GM19397 (cell line): ENCODE data around the gene SLC12A9.
"Not testable (repeated sequence)": the region's sequence is repeated elsewhere in the genome, so short reads cannot be mapped to it uniquely, and the experiment has no call there.

Experiments
- ATAC-seq: cut with Tn5 transposase; IDR thresholded peaks from one replicate; pipeline ENCODE4 v1.9.1; 2021; ENCODE audit warnings: mild to moderate bottlenecking, moderate library complexity; ENCODE audit not compliant: unreplicated experiment

Gene SLC12A9

GRCh38 chr7:100852048-100852872 lies at the start of gene SLC12A9:
Gene SLC12A9, plus strand, starts transcription at chr7:100852713. Its CDS starts 1,485 bp downstream, at chr7:100854198.
- peak; percentile 89 for ATAC-seq

GRCh38 chr7:100802951-100803350 lies 49.6 kb upstream of the SLC12A9 start:
- no peak for ATAC-seq

- ATAC-seq = peak; percentile 91
Measured at GRCh38 chr7:100803398-100804161, 48.9 kb upstream of the SLC12A9 start.

GRCh38 chr7:100804681-100805431 lies 47.7 kb upstream of the SLC12A9 start:
- ATAC-seq = no peak

GRCh38 chr7:100806276-100806675 lies 46.2 kb upstream of the SLC12A9 start:
- ATAC-seq = no peak

GRCh38 chr7:100806883-100807282 lies 45.6 kb upstream of the SLC12A9 start:
- ATAC-seq = not testable (repeated sequence)

GRCh38 chr7:100808354-100808875 lies 44.1 kb upstream of the SLC12A9 start:
- no peak for ATAC-seq

GRCh38 chr7:100811480-100811879 lies 41.0 kb upstream of the SLC12A9 start:
- no peak for ATAC-seq

- ATAC-seq = no peak
Measured at GRCh38 chr7:100812729-100813128, 39.8 kb upstream of the SLC12A9 start.

GRCh38 chr7:100816515-100816914 lies 36.0 kb upstream of the SLC12A9 start:
- not testable (repeated sequence) for ATAC-seq

- no peak for ATAC-seq
Measured at GRCh38 chr7:100817097-100817496, 35.4 kb upstream of the SLC12A9 start.

GRCh38 chr7:100818366-100818765 lies 34.1 kb upstream of the SLC12A9 start:
- ATAC-seq = no peak

GRCh38 chr7:100818825-100819224 lies 33.7 kb upstream of the SLC12A9 start:
- ATAC-seq = no peak

GRCh38 chr7:100819586-100819985 lies 32.9 kb upstream of the SLC12A9 start:
- no peak for ATAC-seq

- no peak for ATAC-seq
Measured at GRCh38 chr7:100822236-100823139, 30.0 kb upstream of the SLC12A9 start.

GRCh38 chr7:100823140-100823525 lies 29.4 kb upstream of the SLC12A9 start:
- ATAC-seq = no peak

- ATAC-seq = no peak
Measured at GRCh38 chr7:100823534-100823933, 29.0 kb upstream of the SLC12A9 start.

GRCh38 chr7:100824499-100825214 lies 27.9 kb upstream of the SLC12A9 start:
- no peak for ATAC-seq

- no peak for ATAC-seq
Measured at GRCh38 chr7:100825215-100825671, 27.3 kb upstream of the SLC12A9 start.
